SW480 (cell line): Measurements from ENCODE around the gene DMRT1.
A peak's percentile ranks its signal among the peaks of the same experiment; 100 is the strongest.

Experiments used
- DNase-seq: peaks from one replicate; pipeline ENCODE4 v3.0.0-alpha.2; 2016; ENCODE audit warnings: low spot score

DMRT1 gene

GRCh38 chr9:971901-972500 lies 130.5 kb downstream of the DMRT1 start:
- DNase-seq: no peak

DNA sequence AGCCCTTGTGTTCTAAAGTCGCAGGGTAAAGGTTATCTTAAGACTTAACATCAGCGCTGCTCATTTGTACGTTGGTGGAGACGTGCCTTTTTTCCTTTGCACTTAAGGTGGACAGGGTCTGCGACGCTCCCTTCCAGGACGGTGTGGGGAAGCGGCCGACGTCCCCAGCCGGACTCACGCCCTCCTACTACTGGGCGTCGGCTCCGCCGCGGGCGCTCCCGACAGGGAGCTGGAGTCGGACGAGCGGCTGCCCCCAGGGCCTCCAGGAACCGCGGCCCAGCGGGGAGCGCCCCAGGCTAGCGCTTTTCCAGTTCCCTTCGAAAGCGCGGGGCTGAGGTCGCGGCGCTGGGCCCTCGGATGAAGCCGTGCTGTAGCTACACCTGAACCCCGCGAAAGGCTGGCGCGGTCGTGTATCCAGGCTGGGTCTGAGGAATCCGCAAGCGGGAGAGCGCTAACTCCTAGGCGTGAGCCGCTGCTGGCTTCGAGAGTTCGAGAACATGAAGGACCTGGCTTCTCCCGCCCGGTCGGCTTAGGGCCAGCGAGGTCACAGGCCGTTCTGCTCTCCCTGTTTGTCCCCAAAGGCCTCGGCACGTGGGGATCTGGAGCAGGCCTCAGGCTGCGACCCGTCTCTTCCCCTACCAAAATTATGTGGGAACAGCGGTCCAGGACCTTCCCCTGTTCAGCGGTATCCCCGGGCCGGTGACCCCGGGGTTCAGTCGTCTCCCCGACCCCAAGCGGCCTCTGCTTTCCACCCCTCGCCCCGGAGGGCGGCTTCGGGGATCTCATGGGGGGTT lies 131.2 kb downstream of the DMRT1 start:
- no peak for DNase-seq

GRCh38 chr9:973295-973834 lies 131.9 kb downstream of the DMRT1 start:
- DNase-seq: no peak

DNA sequence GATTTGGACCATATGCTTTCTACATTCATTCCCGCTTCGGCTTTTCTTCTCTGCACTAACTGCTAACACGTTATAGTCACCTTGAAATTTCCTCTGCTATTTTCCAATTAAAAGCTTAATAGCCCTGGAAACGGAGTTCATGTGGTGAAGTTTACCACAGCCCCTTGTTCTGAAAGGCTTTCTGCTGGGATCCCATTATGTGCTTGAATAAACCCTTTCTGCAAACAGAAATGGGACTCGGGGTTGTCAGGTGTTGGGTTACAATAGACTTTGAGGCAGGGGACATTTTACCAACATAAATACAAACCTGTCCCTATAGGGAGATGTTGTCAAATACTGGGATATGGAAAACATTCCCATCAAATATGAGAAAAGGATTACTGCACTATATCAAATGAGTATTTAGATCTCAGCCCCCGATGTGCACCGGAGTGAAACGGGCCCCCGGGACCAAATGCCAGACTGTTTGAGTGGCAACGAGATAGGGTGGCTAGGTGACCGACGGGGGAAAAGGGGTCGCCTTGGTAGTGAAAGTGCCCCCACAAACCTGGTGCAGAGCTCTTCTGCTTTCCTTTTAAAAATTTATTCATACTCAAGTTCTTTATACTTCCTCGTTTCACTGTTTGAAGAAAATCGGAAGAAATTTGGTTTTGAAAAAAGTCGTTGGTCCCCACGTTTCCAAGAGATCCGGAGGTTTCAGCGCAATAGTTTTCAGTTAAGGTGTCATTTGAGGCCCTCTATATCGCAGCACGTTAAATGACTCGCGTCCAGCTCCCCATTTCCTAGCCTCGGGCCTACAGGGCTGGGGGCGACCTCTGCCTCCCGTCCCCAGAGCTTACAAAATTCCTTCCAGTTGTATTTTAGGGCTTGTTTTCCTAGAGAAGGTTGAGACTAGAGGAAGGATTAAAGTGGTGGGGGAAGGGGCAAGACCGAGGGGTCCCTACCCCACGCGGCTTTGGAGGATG lies 132.8 kb downstream of the DMRT1 start:
- no peak for DNase-seq

- no peak for DNase-seq
Measured at GRCh38 chr9:974996-975739, 133.7 kb downstream of the DMRT1 start.

DNA sequence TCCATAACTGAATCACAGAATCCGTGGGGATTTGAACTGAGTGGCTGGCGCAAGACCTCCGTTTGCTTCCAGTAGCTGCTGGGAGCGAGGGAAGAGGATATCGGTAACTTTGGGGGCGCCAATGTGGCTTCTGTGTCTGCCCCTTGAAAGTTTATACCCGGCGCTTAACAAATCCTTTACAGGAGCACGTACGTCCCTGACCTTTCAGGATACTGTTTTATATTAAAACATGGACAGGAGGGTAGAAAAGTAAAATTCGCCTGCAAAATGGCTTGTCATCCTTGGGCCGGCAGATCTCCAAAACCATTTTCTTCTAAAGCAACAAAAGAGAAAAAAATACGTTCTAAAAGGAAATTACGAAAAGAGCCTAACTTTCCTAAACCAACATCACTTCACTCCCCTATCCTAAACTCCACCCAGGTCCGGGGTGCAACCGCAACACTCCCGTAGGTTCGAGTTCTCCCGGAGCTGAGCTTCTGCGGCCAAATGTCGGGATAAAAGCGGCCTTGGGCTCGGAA lies 134.3 kb downstream of the DMRT1 start:
- DNase-seq: no peak

- DNase-seq: peak; percentile 12
Measured at GRCh38 chr9:976258-976942, 134.9 kb downstream of the DMRT1 start, which contains the start of gene DMRT3. Gene DMRT3 (plus strand): TSS chr9:976655. CDS start chr9:977002, 347 bp downstream.

DNA sequence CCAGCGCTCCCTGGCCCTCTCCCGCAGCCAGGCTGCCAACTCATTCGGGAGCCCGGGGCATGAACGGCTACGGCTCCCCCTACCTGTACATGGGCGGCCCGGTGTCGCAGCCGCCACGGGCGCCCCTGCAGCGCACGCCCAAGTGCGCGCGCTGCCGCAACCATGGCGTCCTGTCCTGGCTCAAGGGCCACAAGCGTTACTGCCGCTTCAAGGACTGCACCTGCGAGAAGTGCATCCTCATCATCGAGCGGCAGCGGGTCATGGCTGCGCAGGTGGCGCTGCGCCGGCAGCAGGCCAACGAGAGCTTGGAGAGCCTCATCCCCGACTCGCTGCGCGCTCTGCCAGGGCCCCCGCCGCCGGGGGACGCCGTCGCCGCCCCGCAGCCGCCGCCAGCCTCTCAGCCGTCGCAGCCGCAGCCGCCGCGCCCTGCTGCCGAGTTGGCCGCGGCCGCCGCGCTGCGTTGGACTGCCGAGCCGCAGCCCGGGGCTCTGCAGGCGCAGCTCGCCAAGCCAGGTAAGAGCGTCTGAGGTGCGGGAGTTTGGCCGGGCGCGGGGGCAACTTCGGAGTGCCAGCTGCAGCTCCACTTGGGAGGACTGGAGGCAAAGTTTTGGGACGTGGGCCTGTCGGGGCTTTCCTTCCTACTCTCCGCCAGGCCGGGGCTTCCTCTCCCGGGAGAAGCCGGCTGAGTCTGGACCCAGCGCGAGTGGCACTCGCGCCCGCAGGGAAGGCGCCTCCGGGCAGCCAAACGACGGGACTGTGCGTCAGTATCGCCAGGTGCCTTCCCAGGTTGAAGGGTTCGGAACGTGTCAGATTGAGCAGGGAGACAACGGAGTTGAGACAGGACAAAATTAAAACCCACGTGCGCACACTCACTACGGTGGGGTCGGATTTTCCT lies 135.7 kb downstream of the DMRT1 start:
- DNase-seq: peak; percentile 46

GRCh38 chr9:977838-978830 lies 136.6 kb downstream of the DMRT1 start:
- no peak for DNase-seq

- no peak for DNase-seq
Measured at GRCh38 chr9:979983-980382, 138.5 kb downstream of the DMRT1 start.

DNA sequence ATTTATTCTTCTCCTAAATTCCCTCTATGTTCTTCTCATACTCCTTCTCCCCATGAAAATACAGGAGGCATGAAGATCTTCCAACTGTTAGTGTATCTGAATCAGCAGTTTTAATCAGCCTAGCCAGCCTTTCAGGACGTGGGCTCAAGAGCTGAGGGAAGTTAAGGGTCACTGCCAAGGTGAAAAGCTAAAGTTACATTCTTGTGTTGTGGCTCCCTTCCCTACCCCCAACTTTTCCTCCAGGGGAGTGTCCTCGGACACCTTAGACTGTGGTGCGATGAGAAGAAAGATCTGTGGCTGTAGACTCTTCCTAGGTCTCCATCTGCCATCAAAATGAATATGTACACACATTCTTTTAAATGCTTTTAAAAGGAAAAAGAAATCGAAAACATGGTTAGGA lies 139.1 kb downstream of the DMRT1 start:
- no peak for DNase-seq

- DNase-seq: no peak
Measured at GRCh38 chr9:981491-981898, 140.0 kb downstream of the DMRT1 start.

DNA sequence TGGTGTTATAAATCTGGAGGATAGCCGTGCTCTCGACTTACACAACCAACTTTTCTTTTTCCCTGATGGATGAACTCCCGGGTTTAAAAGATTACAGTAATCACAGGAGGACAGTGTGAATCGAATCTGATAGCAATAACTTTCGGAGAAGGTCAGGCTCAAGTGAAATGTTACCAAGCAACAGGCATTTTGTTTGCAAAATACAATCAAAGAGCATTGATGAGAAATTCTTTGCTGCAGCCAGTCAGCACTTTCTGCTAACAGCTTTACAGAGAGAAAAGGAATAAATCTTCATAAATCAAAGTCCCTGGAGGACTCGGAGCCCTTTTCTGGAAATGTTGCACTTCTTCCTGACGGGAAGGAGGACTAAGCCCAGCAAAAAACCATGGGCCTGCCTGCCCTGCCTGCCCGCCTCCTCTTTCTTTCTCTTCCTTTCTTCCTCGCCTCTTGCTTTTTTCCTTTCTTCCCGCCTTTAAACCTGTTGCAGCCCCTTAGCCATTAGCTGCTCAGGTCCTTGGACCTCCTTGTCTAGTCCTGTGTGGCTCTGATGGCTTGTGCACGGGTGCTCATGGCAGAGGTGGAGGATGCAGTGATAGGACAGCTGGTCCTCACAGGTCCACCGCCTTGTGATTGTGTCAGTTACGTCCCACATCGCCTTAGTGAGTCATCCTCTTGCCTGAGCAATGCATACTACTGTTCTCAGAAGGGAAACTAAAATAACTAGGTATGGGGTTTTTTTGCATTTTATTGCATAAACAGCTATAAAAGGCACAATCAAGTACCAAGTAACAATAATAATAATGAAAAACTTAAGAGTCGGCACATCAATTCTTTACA lies 141.1 kb downstream of the DMRT1 start:
- DNase-seq: no peak

GRCh38 chr9:994005-994404 lies 152.5 kb downstream of the DMRT1 start:
- no peak for DNase-seq

DNA sequence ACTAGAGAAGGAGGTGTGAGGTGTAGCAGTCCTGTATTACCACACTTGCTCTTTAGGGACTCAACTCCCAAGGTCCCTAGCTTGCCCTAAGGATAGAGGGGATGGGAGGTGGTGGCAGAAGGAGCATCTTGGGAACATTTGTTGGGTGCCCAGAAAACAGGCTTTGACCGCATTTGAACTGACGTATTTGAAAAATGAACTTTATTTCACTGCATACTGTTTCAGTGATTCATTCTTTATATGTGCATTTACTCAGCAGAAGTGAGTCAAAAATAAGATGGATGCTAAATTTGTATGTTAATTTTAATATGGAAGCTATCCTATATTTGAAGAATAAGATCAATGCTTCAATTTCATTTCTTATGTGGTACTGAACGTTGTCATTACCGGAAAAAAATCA lies 153.7 kb downstream of the DMRT1 start:
- no peak for DNase-seq

DNA sequence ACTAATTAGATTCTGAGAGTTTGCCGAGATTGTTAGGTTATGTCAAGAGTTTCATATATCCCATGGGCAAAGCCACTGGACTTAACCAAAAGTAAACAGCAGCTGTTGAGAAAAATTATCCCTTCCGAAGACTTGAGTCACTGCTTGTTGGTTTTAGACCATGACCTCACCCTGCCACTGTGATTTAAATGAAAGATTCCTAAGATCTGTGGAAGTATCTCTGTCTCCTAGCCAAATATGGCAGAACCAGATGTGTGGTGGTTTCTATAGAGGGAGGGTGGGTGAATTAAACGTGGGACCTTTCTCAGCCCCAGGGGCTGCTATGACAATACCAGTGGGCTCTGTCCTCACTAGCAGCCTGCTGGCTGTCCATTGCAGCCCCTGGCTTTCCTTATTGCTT lies 154.3 kb downstream of the DMRT1 start:
- DNase-seq: no peak
